ENCODE data around the gene MACF1.
A peak's percentile ranks its signal among the peaks of the same experiment; 100 is the strongest.
"Not testable (repeated sequence)": the region's sequence is repeated elsewhere in the genome, so short reads cannot be mapped to it uniquely, and the experiment has no call there.

MACF1 gene

GRCh38 chr1:39204441-39205081, at the start of gene MACF1:
Gene MACF1 (plus strand): TSS chr1:39204695. CDS start chr1:39205023, 328 bp downstream.
- peak; percentile 80 for DNase-seq (ENCODE audit: low spot score)

- no peak for DNase-seq (ENCODE audit: low spot score)
Observed at GRCh38 chr1:39157304-39157703, 47.2 kb upstream of the MACF1 start.

- DNase-seq (ENCODE audit: low spot score), result peak; percentile 40
Observed at GRCh38 chr1:39158327-39159086, 46.0 kb upstream of the MACF1 start.

- DNase-seq (ENCODE audit: low spot score), result no peak
Observed at GRCh38 chr1:39159224-39160036, 45.1 kb upstream of the MACF1 start.

DNA sequence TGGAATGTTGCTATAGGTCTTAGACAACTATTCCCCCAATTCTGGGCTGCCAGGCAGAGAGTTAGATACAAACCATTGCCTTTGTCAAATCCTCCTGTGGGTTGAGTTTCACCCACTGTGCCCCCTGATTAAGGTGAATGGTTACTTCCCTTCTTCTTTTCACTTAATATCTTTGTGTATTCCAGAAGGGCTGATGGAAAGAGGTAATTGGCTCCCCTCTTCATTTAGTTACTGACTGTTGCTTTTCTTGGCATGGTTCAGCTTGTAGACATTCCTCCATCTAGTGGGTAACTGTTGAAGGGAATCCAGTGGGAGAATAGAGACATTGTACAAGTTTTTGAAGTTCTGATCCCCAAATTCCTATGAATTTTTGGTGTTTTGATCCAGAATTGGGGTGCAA, 43.8 kb upstream of the MACF1 start:
- DNase-seq (ENCODE audit: low spot score), result no peak

DNA sequence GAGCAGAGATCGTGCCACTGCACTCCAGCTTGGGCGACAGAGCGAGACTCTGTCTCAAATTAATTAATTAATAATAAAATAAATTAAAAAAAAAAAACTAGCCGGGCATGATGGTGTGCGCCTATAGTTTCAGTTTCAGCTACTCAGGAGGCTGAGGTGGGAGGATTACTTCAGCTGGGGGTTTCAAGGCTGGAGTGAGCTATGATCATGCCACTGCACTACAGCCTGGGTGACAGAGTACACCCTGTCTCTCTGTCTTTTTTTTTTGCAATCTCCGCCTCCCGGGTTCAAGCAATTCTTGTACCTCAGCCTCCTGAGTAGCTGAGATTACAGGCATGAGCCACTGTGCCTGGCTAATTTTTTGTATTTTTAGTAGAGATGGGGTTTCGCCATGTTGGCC, 42.7 kb upstream of the MACF1 start:
- not testable (repeated sequence) for DNase-seq (ENCODE audit: low spot score)

DNA sequence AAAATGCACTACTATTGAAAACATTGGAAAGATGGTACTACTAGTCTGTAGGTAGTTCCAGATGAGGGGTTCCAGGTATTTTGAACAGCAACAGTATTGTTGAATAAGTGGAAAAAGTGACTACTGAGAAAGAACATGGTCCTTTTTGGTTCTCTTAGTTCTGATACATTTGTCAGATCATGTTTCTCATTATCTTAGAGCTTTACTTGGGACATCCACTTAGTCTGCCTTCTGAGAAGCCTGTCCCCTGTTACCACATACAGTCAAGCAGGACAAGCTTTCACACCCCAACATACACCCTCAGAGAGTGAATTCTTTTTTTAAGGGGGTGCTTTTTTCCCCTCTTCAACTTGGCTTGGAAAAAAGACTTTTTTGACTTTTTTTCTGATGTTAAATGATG, 41.0 kb upstream of the MACF1 start:
- no peak for DNase-seq (ENCODE audit: low spot score)

- no peak for DNase-seq (ENCODE audit: low spot score)
Observed at GRCh38 chr1:39164256-39164655, 40.2 kb upstream of the MACF1 start.

DNA sequence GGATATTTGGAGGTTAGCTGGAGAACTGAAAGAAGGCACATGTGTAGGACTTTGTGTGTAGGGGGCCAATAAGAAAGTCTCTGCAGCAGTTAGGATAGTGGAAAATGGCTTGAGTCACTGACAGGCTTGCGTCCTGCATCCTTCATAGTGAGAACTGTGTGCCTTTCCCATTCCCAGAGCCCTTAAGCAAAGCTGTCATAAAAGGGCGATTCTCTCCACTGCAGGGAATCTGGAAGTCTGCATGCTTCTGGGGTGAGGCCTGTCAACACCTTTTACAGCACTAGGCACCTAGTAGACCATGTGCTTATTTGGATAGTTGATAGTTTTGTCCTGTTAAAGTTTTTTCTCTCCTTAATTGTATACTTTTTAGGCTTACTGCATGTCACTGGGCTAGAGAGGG, 39.4 kb upstream of the MACF1 start:
- DNase-seq (ENCODE audit: low spot score), result no peak

- DNase-seq (ENCODE audit: low spot score), result no peak
Observed at GRCh38 chr1:39165488-39165887, 39.0 kb upstream of the MACF1 start.

GRCh38 chr1:39167632-39168209, 36.8 kb upstream of the MACF1 start:
- no peak for DNase-seq (ENCODE audit: low spot score)

DNA sequence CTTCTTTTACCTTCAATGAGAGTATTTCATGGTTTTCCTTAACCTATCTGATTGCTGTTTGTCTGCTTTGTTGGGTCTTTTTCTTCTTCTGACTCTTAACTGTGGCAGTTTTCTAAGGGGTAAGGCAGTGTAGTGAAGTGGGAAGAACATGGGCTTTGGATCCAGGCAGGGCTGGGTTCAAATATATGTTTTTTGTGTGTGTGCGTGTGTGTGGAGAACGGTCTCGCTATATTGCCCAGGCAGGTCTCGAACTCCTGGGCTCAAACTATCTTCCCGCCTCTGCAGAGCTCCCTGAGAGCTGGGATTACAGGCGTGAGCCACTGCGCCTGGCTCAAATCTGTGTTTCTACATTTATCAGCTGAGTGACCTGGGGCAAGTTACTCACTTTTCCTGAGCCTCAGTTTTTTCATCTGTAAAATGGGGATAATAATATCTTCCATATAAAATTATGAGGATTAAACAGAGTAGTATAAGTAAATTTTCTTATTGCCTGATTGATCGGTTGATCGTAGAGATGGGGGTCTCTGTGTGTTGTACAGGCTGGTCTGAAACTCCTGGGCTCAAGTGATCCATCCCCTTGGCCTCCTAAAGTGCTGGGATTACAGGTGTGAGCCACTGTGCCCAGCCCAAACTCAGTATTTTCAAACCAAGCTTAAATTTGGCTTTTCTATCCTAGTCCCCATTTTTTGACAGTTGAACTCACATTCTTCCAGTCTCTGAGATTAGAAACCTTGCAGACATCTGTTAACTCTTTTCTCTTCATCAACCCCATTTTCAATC, 36.0 kb upstream of the MACF1 start:
- no peak for DNase-seq (ENCODE audit: low spot score)

- no peak for DNase-seq (ENCODE audit: low spot score)
Observed at GRCh38 chr1:39170731-39171667, 33.5 kb upstream of the MACF1 start.

DNA sequence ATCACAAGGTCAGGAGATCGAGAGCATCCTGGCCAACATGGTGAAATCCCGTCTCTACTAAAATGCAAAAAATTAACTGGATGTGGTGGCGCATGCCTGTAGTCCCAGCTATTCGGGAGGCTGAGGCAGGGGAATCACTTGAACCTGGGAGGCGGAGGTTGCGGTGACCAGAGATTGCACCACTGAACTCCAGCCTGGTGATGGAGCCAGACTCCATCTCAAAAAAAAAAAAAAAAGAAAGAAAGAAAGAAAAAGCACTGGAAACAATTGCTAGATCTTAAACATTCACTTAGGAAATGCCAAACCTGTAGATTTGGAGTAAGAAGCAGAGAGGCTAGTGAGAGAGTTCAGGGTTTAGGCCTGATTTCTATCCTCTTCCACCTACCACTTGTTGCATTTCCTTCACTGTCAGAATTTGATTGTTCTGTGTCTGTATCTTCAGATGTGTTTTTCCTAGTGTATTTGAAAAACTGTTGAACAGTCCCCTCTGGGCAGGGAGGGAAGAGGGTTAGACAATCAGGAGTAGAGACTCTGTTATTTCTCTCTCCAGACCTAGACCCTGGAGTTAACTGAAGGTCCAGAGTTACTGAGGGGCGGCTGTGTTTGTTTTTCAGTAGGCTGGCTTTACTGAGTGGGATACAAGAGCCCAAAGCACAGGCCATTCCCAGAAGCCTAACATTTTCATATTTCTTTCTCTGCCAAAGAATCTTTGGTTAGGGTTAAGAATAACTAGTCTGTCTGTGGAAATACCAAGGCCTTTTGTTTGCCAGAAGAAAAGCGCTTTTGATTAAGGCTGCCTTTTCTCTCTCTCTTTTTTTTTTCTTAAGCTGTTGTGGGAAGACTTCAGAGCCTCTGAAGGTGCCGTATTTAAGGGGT, 31.1 kb upstream of the MACF1 start:
- peak; percentile 51 for DNase-seq (ENCODE audit: low spot score)

DNA sequence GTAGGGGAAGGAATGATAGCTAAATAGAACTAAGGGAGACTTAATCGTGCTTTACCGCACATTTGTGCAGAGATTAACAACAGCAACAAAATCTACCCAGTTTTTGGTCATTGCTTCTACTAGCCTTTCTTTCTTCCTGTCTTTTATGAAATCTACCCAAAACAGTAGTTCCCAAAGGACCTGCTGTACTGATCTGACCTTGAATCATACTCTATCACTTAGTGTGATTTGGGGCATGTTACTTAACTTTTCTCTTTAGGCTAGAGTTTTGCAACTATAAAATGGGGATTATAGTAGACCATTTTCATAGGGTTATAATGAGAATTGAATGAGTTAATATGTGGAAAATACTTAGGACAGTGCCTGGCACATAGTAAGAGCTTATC, 30.5 kb upstream of the MACF1 start:
- no peak for DNase-seq (ENCODE audit: low spot score)

- no peak for DNase-seq (ENCODE audit: low spot score)
Observed at GRCh38 chr1:39174390-39175081, 30.0 kb upstream of the MACF1 start.

DNA sequence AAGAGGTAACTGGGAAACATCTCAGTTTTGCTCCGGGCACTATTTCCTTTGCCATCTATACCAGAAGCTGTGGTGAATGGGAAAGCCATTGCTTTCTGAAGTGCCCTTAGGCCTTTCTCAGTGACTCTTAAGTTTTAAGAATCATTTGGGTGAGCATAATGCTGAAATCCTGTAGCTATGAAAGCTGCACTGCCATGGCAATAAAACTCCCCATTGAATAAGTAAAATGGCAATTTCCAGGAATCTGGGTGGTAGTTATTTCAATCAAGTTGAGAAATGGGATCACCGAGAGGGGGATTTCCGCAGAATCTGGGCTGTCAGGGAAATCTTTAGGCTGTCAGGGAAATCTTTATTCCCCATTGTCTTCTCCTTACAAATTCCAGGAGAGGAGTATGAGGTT, 26.8 kb upstream of the MACF1 start:
- no peak for DNase-seq (ENCODE audit: low spot score)

DNA sequence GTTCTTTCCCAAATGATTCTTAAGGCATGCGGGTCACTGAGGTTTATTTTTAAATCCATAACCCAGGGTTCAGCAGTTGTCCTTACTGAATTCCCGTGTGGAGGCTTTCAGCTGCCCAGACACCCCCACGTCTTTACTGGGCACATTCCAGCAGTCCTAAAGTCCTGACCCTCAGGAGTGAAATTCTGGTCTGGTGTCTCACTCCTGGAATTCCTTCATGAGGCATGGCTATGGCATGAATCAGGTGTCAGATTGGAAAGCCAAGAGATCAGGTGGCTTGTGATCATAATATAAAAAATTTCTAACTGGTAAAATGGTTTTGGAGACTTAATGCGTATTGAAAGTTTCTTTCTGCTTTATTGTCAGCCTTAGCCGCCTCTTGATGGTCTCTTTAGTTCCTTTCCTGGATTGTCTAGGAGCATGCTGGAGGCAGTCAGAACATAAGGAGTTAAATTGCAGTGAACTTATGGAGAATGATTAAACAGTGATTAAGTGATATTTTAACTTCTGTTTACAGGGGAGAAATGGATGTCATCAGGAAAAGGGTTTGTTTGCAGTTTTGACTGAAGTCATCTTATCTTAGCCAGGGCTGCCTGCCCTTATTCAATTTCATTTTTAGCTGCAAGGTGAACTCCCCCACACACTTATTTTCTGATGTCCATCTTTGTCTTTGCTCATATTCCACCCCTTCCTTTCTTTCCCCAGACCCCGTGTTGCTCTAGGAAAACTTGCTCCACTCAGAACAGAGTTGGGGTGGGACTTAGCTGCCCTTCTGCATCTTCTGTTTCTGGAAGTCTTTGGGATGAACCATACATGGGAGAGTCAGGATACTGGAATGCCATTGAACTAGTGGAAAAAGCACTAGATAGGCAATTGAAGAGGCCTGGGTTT, 25.7 kb upstream of the MACF1 start:
- DNase-seq (ENCODE audit: low spot score), result no peak

Data from globus pallidus (tissue), 1 donor.